Measurements from ENCODE around the gene PARP1. TPM values are rescaled to one million over a fixed set of nuclear protein-coding genes. Genes with fewer than 3 reads are reported as not detected.

Gene PARP1
- total RNA-seq, 1 experiment from 2014 or later, result 213 TPM

DNA sequence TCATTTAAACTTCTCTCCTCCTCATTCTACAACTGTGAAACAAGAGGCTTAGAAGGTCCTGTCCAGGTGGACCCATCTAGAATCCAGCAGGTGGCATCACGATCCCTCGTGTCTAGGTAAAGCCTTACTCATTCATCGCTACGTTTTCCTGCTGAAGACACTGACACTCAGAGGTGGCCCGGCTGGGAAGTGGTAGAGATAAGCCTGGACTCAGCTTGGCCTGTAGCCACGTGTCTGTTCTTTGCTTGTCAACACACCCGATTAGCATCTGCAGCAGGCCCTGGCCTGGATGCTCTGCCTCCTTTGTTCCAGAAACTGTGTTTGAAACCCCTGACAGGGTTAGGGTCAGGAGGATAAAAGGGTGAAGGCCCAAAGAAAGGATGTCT, 43.4 kb downstream of the PARP1 start:
- Histone ChIP-seq H2AFZ (ENCODE audit: low read depth, low read length, poor library complexity, severe bottlenecking) (no peak overlapping the region), H3K9me2 (ENCODE audit: insufficient read depth) (no peaks in the 10 kb centered on the region), H3K9me3 (ENCODE audit: control insufficient read depth in 1 of 2, insufficient read depth in 1 of 2, low read depth in 1 of 2, low read length in 2 of 2) (no peaks in the 10 kb centered on the region), H3K4me3 (replicated peaks in 1 of 2; ENCODE audit: low read depth in 1 of 2, low read length in 2 of 2) (no peak overlapping the region), H3K4me1 (ENCODE audit: control insufficient read depth in 1 of 2, insufficient read depth in 2 of 2, low read length in 2 of 2) (no peaks in the 10 kb centered on the region), H3K36me3 (ENCODE audit: control insufficient read depth in 1 of 2, insufficient read depth in 2 of 2, low read length in 2 of 2) (peaks cover 54 to 55% of the 10 kb centered on the region in 2 experiments; a peak in 3 of 4 replicates), H4K20me1 (ENCODE audit: insufficient read depth) (no peaks in the 10 kb centered on the region), H3K9ac (ENCODE audit: low read length) (no peak overlapping the region), H3K27me3 (ENCODE audit: insufficient read depth, low read length) (no peaks in the 10 kb centered on the region), H3K79me2 (ENCODE audit: insufficient read depth, low read length) (no peaks in the 10 kb centered on the region), H3K4me2 (ENCODE audit: low read length) (no peak overlapping the region), H3K27ac (ENCODE audit: low read depth, low read length) (no peak overlapping the region)
- no peak for ATAC-seq
- POLR2A ChIA-PET, result no interaction called here
- BruUV-seq (replicated peaks), result no TSS peak
- intact Hi-C loops (cut with micrococcal nuclease), result no loop called here
- CTCF ChIA-PET, result no interaction called here
- RAD21 ChIA-PET (ENCODE audit: low non-redundant PET in 1 of 2, low total read pairs in 2 of 2, uncharacterized antibody in 2 of 2, unreplicated experiment in 2 of 2), result no interaction called here
- DNase-seq (ENCODE audit: low read depth, low spot score), result no peak
- TF ChIP-seq, protein P1, sequence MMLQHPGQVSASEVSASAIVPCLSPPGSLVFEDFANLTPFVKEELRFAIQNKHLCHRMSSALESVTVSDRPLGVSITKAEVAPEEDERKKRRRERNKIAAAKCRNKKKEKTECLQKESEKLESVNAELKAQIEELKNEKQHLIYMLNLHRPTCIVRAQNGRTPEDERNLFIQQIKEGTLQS (IDR thresholded peaks at IDR 0.05), result no peak
- TF ChIP-seq RAD21 (IDR thresholded peaks at IDR 0.05; ENCODE audit: low read depth) (no peak), SIN3A (IDR thresholded peaks at IDR 0.05; ENCODE audit: low read depth) (no peak), EGR1 (IDR thresholded peaks at IDR 0.05; ENCODE audit: low read depth) (no peak), CBX3 (IDR thresholded peaks at IDR 0.05; ENCODE audit: low read depth) (no peak), TCF7L2 (IDR thresholded peaks at IDR 0.05; ENCODE audit: borderline replicate concordance, extremely low read depth, insufficient read depth, insufficient read length) (no peak), YY1 (IDR thresholded peaks at IDR 0.05; ENCODE audit: extremely low read depth, insufficient replicate concordance, low read depth, low read length) (no peak), EZH2phosphoT487 (IDR thresholded peaks at IDR 0.05; ENCODE audit: borderline replicate concordance) (no peak), CEBPB (IDR thresholded peaks at IDR 0.05; ENCODE audit: low read depth) (no peak), JUND (IDR thresholded peaks at IDR 0.05) (no peak), POLR2AphosphoS5 (IDR thresholded peaks at IDR 0.05; ENCODE audit: low read depth, low read length) (no peak), SP1 (IDR thresholded peaks at IDR 0.05; ENCODE audit: low read depth) (no peak), SRF (IDR thresholded peaks at IDR 0.05; ENCODE audit: low read depth) (no peak), ZNF274 (IDR thresholded peaks at IDR 0.05; ENCODE audit: low read depth, low read length) (no peak), FOSL1 (IDR thresholded peaks at IDR 0.05; ENCODE audit: low read depth) (no peak)
- TF ChIP-seq, protein P2, sequence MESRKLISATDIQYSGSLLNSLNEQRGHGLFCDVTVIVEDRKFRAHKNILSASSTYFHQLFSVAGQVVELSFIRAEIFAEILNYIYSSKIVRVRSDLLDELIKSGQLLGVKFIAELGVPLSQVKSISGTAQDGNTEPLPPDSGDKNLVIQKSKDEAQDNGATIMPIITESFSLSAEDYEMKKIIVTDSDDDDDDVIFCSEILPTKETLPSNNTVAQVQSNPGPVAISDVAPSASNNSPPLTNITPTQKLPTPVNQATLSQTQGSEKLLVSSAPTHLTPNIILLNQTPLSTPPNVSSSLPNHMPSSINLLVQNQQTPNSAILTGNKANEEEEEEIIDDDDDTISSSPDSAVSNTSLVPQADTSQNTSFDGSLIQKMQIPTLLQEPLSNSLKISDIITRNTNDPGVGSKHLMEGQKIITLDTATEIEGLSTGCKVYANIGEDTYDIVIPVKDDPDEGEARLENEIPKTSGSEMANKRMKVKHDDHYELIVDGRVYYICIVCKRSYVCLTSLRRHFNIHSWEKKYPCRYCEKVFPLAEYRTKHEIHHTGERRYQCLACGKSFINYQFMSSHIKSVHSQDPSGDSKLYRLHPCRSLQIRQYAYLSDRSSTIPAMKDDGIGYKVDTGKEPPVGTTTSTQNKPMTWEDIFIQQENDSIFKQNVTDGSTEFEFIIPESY (IDR thresholded peaks at IDR 0.05; ENCODE audit: extremely low read depth, insufficient replicate concordance, low read length), result no peak
- TF ChIP-seq, protein P3, sequence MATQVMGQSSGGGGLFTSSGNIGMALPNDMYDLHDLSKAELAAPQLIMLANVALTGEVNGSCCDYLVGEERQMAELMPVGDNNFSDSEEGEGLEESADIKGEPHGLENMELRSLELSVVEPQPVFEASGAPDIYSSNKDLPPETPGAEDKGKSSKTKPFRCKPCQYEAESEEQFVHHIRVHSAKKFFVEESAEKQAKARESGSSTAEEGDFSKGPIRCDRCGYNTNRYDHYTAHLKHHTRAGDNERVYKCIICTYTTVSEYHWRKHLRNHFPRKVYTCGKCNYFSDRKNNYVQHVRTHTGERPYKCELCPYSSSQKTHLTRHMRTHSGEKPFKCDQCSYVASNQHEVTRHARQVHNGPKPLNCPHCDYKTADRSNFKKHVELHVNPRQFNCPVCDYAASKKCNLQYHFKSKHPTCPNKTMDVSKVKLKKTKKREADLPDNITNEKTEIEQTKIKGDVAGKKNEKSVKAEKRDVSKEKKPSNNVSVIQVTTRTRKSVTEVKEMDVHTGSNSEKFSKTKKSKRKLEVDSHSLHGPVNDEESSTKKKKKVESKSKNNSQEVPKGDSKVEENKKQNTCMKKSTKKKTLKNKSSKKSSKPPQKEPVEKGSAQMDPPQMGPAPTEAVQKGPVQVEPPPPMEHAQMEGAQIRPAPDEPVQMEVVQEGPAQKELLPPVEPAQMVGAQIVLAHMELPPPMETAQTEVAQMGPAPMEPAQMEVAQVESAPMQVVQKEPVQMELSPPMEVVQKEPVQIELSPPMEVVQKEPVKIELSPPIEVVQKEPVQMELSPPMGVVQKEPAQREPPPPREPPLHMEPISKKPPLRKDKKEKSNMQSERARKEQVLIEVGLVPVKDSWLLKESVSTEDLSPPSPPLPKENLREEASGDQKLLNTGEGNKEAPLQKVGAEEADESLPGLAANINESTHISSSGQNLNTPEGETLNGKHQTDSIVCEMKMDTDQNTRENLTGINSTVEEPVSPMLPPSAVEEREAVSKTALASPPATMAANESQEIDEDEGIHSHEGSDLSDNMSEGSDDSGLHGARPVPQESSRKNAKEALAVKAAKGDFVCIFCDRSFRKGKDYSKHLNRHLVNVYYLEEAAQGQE (IDR thresholded peaks at IDR 0.05; ENCODE audit: low read depth), result no peak
- TF ChIP-seq, protein P4, sequence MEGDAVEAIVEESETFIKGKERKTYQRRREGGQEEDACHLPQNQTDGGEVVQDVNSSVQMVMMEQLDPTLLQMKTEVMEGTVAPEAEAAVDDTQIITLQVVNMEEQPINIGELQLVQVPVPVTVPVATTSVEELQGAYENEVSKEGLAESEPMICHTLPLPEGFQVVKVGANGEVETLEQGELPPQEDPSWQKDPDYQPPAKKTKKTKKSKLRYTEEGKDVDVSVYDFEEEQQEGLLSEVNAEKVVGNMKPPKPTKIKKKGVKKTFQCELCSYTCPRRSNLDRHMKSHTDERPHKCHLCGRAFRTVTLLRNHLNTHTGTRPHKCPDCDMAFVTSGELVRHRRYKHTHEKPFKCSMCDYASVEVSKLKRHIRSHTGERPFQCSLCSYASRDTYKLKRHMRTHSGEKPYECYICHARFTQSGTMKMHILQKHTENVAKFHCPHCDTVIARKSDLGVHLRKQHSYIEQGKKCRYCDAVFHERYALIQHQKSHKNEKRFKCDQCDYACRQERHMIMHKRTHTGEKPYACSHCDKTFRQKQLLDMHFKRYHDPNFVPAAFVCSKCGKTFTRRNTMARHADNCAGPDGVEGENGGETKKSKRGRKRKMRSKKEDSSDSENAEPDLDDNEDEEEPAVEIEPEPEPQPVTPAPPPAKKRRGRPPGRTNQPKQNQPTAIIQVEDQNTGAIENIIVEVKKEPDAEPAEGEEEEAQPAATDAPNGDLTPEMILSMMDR (IDR thresholded peaks at IDR 0.05 in 2 of 3, conservative IDR thresholded peaks at IDR 0.05 in 1 of 3; ENCODE audit: borderline replicate concordance in 1 of 3, insufficient read depth in 1 of 3, low read depth in 2 of 3, low read length in 2 of 3), result no peak

Data from HCT116 (cell line).